PC-3 (cell line): Measurements from ENCODE around the gene PTBP2.

Source experiments
- CTCF ChIP-seq: fragments of 300-600 bp; sonication (generic); conservative IDR thresholded peaks from 2 replicates; pipeline ENCODE4 v1.5.1; 2017; ENCODE audit warnings: antibody characterized with exemption, low read depth, mild to moderate bottlenecking, low read length
- EZH2 ChIP-seq: fragments of 300-600 bp; sonication (generic); IDR thresholded peaks from one replicate; pipeline ENCODE4 v1.6.1; 2017; ENCODE audit warnings: antibody characterized with exemption, mild to moderate bottlenecking, low read length; ENCODE audit not compliant: unreplicated experiment

- TF ChIP-seq CTCF, result no peak
- TF ChIP-seq EZH2, result no peak
Measured at GRCh38 chr1:96698342-96698983, 23.1 kb upstream of the PTBP2 start.
